IMR-90 (cell line): ENCODE measurements around the gene NKX1-1. TPM values are rescaled to one million over a fixed set of nuclear protein-coding genes. Genes with fewer than 3 reads are reported as not detected.

Experiments used
- ATAC-seq: fragments of 200-7000 bp; cut with Tn5 transposase; 2 replicates; pipeline ENCODE4 v1.9.1; 2020; ENCODE audit warnings: low read depth, mild to moderate bottlenecking, moderate library complexity
- BruUV-seq: library from RNA; stranded (reverse); fragments of 400-500 nt; replicated peaks from 2 replicates; lab custom pipeline; 2021; lab: Mats Ljungman, UMichigan
- CTCF ChIA-PET: fragments of 300-600 bp; formaldehyde crosslinking; extraction: SDS; loops from one replicate; lab custom pipeline; 2021; ENCODE audit warnings: antibody characterized with exemption; lab: Yijun Ruan, JAX
- POLR2A ChIA-PET: fragments of 300-600 bp; sonication (Branson Sonifier 250); formaldehyde crosslinking; loops from one replicate; lab custom pipeline; 2022; ENCODE audit warnings: antibody characterized with exemption; ENCODE audit not compliant: unreplicated experiment; lab: Charles Lee
- DNase-seq: peaks from one replicate; pipeline ENCODE4 v3.0.0; 2013
- H2AFZ ChIP-seq: replicated peaks from 2 replicates; pipeline ENCODE3; 2013; ENCODE audit warnings: low read length, mild to moderate bottlenecking; ENCODE audit not compliant: poor library complexity
- H2AK5ac ChIP-seq: 2 replicates; pipeline ENCODE4 v1.6.1; 2013; ENCODE audit warnings: low read depth, low read length, inconsistent platforms
- H2AK9ac ChIP-seq: replicated peaks from 2 replicates; pipeline ENCODE3; 2013; ENCODE audit warnings: mild to moderate bottlenecking, low read depth, low read length, moderate library complexity; ENCODE audit not compliant: poor library complexity
- H2BK120ac ChIP-seq: 2 replicates; pipeline ENCODE4 v1.6.1; 2013; ENCODE audit warnings: low read depth, low read length, inconsistent platforms
- H2BK15ac ChIP-seq: 3 replicates; pipeline ENCODE4 v1.6.1; 2013; ENCODE audit warnings: low read depth, low read length, inconsistent platforms
- H2BK20ac ChIP-seq: 2 replicates; pipeline ENCODE4 v1.6.1; 2013; ENCODE audit warnings: low read depth, mild to moderate bottlenecking, inconsistent platforms, low read length, moderate library complexity
- H2BK5ac ChIP-seq: 2 replicates; pipeline ENCODE4 v1.6.1; 2013; ENCODE audit warnings: mild to moderate bottlenecking, low read depth, low read length, inconsistent platforms; ENCODE audit not compliant: poor library complexity, severe bottlenecking
- H3K14ac ChIP-seq: replicated peaks from 2 replicates; pipeline ENCODE4 v1.6.1; 2013; ENCODE audit warnings: low read depth, low read length, inconsistent platforms
- H3K18ac ChIP-seq: 2 replicates; pipeline ENCODE4 v1.6.1; 2013; ENCODE audit warnings: low read depth, low read length, control low read depth
- H3K23ac ChIP-seq: 2 replicates; pipeline ENCODE4 v1.6.1; 2013; ENCODE audit warnings: low read depth, low read length, inconsistent platforms
- H3K27ac ChIP-seq: 2 replicates; pipeline ENCODE4 v1.5.1; 2013; ENCODE audit warnings: mild to moderate bottlenecking, control low read depth, low read length; ENCODE audit not compliant: insufficient read depth
- H3K27me3 ChIP-seq: 2 replicates; pipeline ENCODE4 v1.6.1; 2013; ENCODE audit warnings: low read length; ENCODE audit not compliant: control insufficient read depth, insufficient read depth
- H3K36me3 ChIP-seq: 2 replicates; pipeline ENCODE4 v1.6.1; 2013; ENCODE audit warnings: low read length, mixed read lengths; ENCODE audit not compliant: control insufficient read depth, insufficient read depth
- H3K4ac ChIP-seq: 2 replicates; pipeline ENCODE4 v1.6.1; 2013; ENCODE audit warnings: low read depth, low read length, inconsistent platforms
- H3K4me1 ChIP-seq: 2 replicates; pipeline ENCODE4 v1.6.1; 2013; ENCODE audit warnings: low read length, mixed read lengths; ENCODE audit not compliant: control insufficient read depth, insufficient read depth
- H3K4me2 ChIP-seq: 2 replicates; pipeline ENCODE4 v1.6.1; 2013; ENCODE audit warnings: low read depth, mild to moderate bottlenecking, control low read depth, low read length, moderate library complexity
- H3K4me3 ChIP-seq: 2 replicates; pipeline ENCODE4 v1.5.1; 2013; ENCODE audit warnings: low read depth, mild to moderate bottlenecking, control low read depth, low read length, moderate library complexity; ENCODE audit not compliant: insufficient read depth
- H3K56ac ChIP-seq: 2 replicates; pipeline ENCODE4 v1.6.1; 2013; ENCODE audit warnings: low read length, inconsistent platforms; ENCODE audit not compliant: insufficient read depth; ENCODE audit errors: extremely low read depth
- H3K79me1 ChIP-seq, 2 experiments: 2 replicates each; pipeline ENCODE4 v1.6.1; 2013; ENCODE audit warnings: low read length in 2 of 2, inconsistent platforms in 1 of 2, low read depth in 1 of 2
- H3K9ac ChIP-seq: 2 replicates; pipeline ENCODE4 v1.6.1; 2013; ENCODE audit warnings: low read depth, low read length, control low read depth
- H3K9me1 ChIP-seq: 2 replicates; pipeline ENCODE4 v1.6.1; 2013; ENCODE audit warnings: low read length, inconsistent platforms; ENCODE audit not compliant: insufficient read depth
- H3K9me3 ChIP-seq: 2 replicates; pipeline ENCODE4 v1.6.1; 2013; ENCODE audit warnings: low read length; ENCODE audit not compliant: control insufficient read depth, insufficient read depth
- H4K20me1 ChIP-seq: 2 replicates; pipeline ENCODE4 v1.6.1; 2013; ENCODE audit warnings: low read length, inconsistent platforms; ENCODE audit not compliant: insufficient read depth
- H4K5ac ChIP-seq: 2 replicates; pipeline ENCODE4 v1.6.1; 2013; ENCODE audit warnings: mild to moderate bottlenecking, low read depth, low read length, control low read depth
- H4K8ac ChIP-seq, 2 experiments: 2 replicates each; pipeline ENCODE4 v1.6.1; 2013; ENCODE audit warnings: low read depth in 2 of 2, low read length in 2 of 2, control low read depth in 1 of 2, inconsistent platforms in 1 of 2
- H4K91ac ChIP-seq: 2 replicates; pipeline ENCODE4 v1.6.1; 2013; ENCODE audit warnings: low read depth, low read length, inconsistent platforms; ENCODE audit not compliant: insufficient read depth
- CEBPB ChIP-seq: IDR thresholded peaks from 2 replicates; pipeline ENCODE4 v1.6.1; 2012; ENCODE audit warnings: low read depth, low read length, improper control_type of control experiment
- MXI1 ChIP-seq: IDR thresholded peaks from 2 replicates; pipeline ENCODE4 v1.6.1; 2012; ENCODE audit warnings: low read depth, mild to moderate bottlenecking, low read length, moderate library complexity, borderline replicate concordance
- SMC3 ChIP-seq: fragments of 150-350 bp; IDR thresholded peaks from 2 replicates; pipeline ENCODE4 v1.6.1; 2016; ENCODE audit warnings: low read depth, mild to moderate bottlenecking, antibody characterized with exemption, low read length, moderate library complexity
- WGBS, 2 experiments: methylation state at CpG; one replicate each; pipeline versions ENCODE4 v1.1.5 to v1.1.7; 2013; ENCODE audit warnings: missing lambda C conversion rate in 2 of 2; ENCODE audit not compliant: insufficient read length in 1 of 2; ENCODE audit errors: extremely low coverage in 2 of 2; 5-methylcytosine and 5-hydroxymethylcytosine counted together
- dilution Hi-C: fragments of 300-500 bp; cut with HindIII; formaldehyde crosslinking; loops from one replicate; pipeline ENCODE4 v1.14.3; 2018; ENCODE audit warnings: low sequenced_read_pairs; ENCODE audit not compliant: unreplicated experiment
- in situ Hi-C: fragments of 300-500 bp; cut with MboI; formaldehyde crosslinking; loops from 3 replicates; pipeline ENCODE4 v1.14.3; 2019; ENCODE audit warnings: low sequenced_read_pairs, inconsistent platforms, mixed read lengths
- intact Hi-C: fragments of 100-400 bp; cut with micrococcal nuclease; formaldehyde crosslinking; loops from 2 replicates; pipeline ENCODE4 v1.10.0; 2022
- polyA plus RNA-seq, 3 experiments: library from polyadenylated mRNA; depleted of rRNA; stranded (reverse); fragments of >200 nt; gene quantifications; 2 replicates each; pipeline ENCODE4 v1.2.3, GENCODE V29; 2012; ENCODE audit warnings: low replicate concordance in 1 of 3
- total RNA-seq: library from RNA; depleted of rRNA; stranded (reverse); fragments of >200 nt; gene quantifications from 2 replicates; pipeline ENCODE4 v1.2.3, GENCODE V29; 2012

Gene NKX1-1
- total and polyA plus RNA-seq, 2 of the 4 experiments (the other 2 are of a cell fraction) = not detected

DNA sequence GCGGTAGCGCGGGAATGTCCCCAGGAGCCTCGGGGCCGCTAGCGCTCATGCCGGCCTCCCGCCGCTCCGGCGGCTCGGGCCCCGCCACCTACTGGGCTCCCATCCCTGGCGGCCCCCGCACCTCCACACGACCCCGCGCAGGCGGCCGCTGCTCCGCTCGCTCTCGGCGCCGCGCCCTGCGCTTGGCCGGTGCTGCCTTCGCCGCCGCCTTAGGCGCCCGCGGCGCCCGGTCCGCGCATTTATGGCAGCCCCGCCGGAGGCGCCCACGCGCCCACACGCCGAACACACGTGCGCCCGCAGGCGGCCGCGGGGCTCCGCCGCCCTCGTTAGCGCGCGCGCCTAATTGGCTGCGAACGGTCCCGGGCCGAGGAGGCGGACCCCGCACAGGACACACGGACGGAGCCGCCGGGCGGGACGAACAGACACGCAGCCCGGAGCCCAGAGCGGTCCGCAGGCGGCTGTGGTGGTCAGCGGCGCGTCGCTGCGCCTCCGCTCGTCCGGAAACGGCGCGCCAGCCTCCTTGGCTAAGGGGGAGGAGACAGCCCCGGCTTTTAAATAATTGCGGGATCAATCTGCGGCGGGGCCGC is at the start of gene NKX1-1 (continued):
- no peak for TF ChIP-seq MXI1

DNA sequence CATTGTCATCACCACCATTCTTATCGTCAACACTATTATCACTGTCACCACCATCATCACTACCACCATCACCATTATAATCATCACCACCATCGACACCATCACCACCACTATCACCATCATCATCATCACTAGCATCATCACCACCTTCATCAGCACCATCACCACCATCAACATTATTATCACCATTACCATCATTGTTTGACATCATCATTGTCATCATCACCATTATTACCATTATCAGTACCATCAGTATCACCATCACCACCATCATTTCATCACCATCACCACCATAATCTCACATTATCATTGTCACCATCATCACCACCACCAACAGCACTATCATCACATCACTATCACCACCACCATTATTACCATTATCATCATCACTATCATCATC is 47.5 kb upstream of the NKX1-1 start:
- in situ Hi-C loops (no loop called here), intact Hi-C loops (no loop called here), dilution Hi-C loops (no loop called here)
- DNase-seq = no peak
- TF ChIP-seq SMC3 (no peak), CEBPB (no peak)
- H3K27ac ChIP-seq = no peak overlapping the region
- no peak overlapping the region for H2BK15ac ChIP-seq
- 42% methylated on average over 2 of the region's 2 CpGs; no CpG with 5 or more reads in 1 of the 2 experiments for WGBS, 2 experiments
- no peak overlapping the region for H2BK120ac ChIP-seq
- no peaks in the 10 kb centered on the region for H3K79me1 ChIP-seq
- H3K36me3 ChIP-seq = no peaks in the 10 kb centered on the region
- no peaks in the 10 kb centered on the region for H3K9me1 ChIP-seq
- no peak overlapping the region for H3K4me2 ChIP-seq
- H3K27me3 ChIP-seq = peaks cover 13% of the 10 kb centered on the region
- no TSS peak for BruUV-seq
- ATAC-seq = no peak
- H4K20me1 ChIP-seq = no peaks in the 10 kb centered on the region
- H3K23ac ChIP-seq = no peak overlapping the region
- H3K18ac ChIP-seq = no peak overlapping the region
- H3K9me3 ChIP-seq = peaks cover 2% of the 10 kb centered on the region; the same call in 1 of the 2 replicates
- H2BK20ac ChIP-seq = no peak overlapping the region
- H3K56ac ChIP-seq = no peak overlapping the region
- no peak overlapping the region for H3K9ac ChIP-seq
- H2BK5ac ChIP-seq = peak overlapping the region; percentile 54
- H2AK9ac ChIP-seq = no peak overlapping the region
- ChIA-PET POLR2A (no interaction called here), CTCF (no interaction called here)
- H3K4ac ChIP-seq = no peak overlapping the region
- no peak overlapping the region for H4K91ac ChIP-seq
- no peak overlapping the region for H3K14ac ChIP-seq
- no peak overlapping the region for H3K4me3 ChIP-seq
- H3K4me1 ChIP-seq = no peaks in the 10 kb centered on the region
- H4K8ac ChIP-seq = no peak overlapping the region
- H2AK5ac ChIP-seq = no peak overlapping the region
- no peak overlapping the region for H2AFZ ChIP-seq
- no peak overlapping the region for H4K5ac ChIP-seq
